Calu3 (cell line): Measurements from ENCODE around the gene SOX8. TPM values are rescaled to one million over a fixed set of nuclear protein-coding genes. Genes with fewer than 3 reads are reported as not detected.

Source experiments
- BruUV-seq: library from RNA; stranded (reverse); fragments of 400-500 nt; replicated peaks from 2 replicates; lab custom pipeline; 2021; lab: Mats Ljungman, UMichigan
- CTCF ChIA-PET: fragments of 300-600 bp; sonication (Branson Sonifier 250); formaldehyde crosslinking; loops from one replicate; lab custom pipeline; 2022; ENCODE audit warnings: antibody characterized with exemption; lab: Charles Lee
- DNase-seq: peaks from one replicate; pipeline ENCODE4 v3.0.0; 2022
- H3K27ac Mint-ChIP-seq: one replicate; pipeline ENCODE4 v1.8.0; 2022; ENCODE audit warnings: mixed read lengths; ENCODE audit not compliant: unreplicated experiment
- H3K27me3 Mint-ChIP-seq: one replicate; pipeline ENCODE4 v1.8.0; 2022; ENCODE audit warnings: mixed read lengths; ENCODE audit not compliant: unreplicated experiment
- H3K36me3 Mint-ChIP-seq: one replicate; pipeline ENCODE4 v1.8.0; 2022; ENCODE audit warnings: mild to moderate bottlenecking, moderate library complexity, mixed read lengths; ENCODE audit not compliant: insufficient read depth, unreplicated experiment
- H3K4me1 Mint-ChIP-seq: one replicate; pipeline ENCODE4 v1.8.0; 2022; ENCODE audit warnings: mild to moderate bottlenecking, low read depth, mixed read lengths; ENCODE audit not compliant: unreplicated experiment
- H3K4me3 Mint-ChIP-seq: one replicate; pipeline ENCODE4 v1.8.0; 2022; ENCODE audit warnings: mild to moderate bottlenecking, low read depth, moderate library complexity, mixed read lengths; ENCODE audit not compliant: unreplicated experiment
- H3K9me3 Mint-ChIP-seq: one replicate; pipeline ENCODE4 v1.8.0; 2022; ENCODE audit warnings: low read depth, mixed read lengths; ENCODE audit not compliant: unreplicated experiment
- intact Hi-C: fragments of 100-400 bp; cut with micrococcal nuclease; formaldehyde crosslinking; loops from one replicate; pipeline ENCODE4 v1.10.0; 2022; ENCODE audit not compliant: unreplicated experiment
- total RNA-seq: library from RNA; stranded (reverse); gene quantifications from 2 replicates; pipeline ENCODE4 v1.2.3, GENCODE V29; 2022
- TF ChIP-seq, protein P1 (sequence below): fragments of 200-600 bp; IDR thresholded peaks from one replicate; pipeline ENCODE4 v1.8.0; 2022; ENCODE audit warnings: antibody characterized with exemption; ENCODE audit not compliant: unreplicated experiment

SOX8 gene
- total RNA-seq, 1 experiment from 2014 or later: 0.92 TPM

DNA sequence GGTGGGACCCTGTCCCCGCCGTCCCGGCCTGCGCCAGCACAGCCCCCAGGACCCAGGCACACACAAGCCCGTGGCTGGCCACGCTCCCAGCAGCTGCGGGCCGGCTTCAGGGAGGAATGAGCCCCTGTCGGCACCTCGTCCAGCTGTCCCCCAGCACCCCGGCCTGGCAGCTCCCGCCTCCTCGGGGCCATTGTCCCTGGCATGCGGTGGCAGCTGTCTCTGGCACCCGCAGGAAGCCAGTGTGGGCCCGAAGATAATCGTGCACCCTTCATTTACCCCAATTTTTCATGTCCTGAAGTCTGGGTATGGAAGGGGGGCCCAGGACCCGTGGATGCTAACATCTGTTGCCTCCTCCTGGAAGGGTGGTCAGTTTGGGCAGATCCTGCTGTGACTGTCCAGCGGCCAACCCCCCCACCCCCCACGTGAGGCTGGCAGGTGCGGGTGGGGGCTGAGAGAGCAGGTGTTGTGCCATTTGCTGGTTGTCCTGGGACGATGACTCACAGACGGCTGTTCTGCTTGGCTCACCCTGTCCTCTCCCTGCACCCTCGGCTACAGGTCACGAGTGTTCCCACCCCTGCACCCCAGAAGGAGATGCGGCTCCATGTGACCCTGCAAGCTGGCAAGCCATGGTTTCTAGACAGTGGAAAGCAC, 6.8 kb upstream of the SOX8 start:
- TF ChIP-seq, protein P1, sequence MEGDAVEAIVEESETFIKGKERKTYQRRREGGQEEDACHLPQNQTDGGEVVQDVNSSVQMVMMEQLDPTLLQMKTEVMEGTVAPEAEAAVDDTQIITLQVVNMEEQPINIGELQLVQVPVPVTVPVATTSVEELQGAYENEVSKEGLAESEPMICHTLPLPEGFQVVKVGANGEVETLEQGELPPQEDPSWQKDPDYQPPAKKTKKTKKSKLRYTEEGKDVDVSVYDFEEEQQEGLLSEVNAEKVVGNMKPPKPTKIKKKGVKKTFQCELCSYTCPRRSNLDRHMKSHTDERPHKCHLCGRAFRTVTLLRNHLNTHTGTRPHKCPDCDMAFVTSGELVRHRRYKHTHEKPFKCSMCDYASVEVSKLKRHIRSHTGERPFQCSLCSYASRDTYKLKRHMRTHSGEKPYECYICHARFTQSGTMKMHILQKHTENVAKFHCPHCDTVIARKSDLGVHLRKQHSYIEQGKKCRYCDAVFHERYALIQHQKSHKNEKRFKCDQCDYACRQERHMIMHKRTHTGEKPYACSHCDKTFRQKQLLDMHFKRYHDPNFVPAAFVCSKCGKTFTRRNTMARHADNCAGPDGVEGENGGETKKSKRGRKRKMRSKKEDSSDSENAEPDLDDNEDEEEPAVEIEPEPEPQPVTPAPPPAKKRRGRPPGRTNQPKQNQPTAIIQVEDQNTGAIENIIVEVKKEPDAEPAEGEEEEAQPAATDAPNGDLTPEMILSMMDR: no peak
- Mint-ChIP-seq H3K9me3 (no peaks in the 10 kb centered on the region), H3K27ac (no peak overlapping the region), H3K4me1 (peaks cover 53% of the 10 kb centered on the region), H3K36me3 (peaks cover 25% of the 10 kb centered on the region), H3K27me3 (peaks cover 27% of the 10 kb centered on the region), H3K4me3 (no peak overlapping the region)
- BruUV-seq: no TSS peak
- peak; percentile 61 for DNase-seq
- CTCF ChIA-PET: no interaction called here
- intact Hi-C loops: no loop called here

DNA sequence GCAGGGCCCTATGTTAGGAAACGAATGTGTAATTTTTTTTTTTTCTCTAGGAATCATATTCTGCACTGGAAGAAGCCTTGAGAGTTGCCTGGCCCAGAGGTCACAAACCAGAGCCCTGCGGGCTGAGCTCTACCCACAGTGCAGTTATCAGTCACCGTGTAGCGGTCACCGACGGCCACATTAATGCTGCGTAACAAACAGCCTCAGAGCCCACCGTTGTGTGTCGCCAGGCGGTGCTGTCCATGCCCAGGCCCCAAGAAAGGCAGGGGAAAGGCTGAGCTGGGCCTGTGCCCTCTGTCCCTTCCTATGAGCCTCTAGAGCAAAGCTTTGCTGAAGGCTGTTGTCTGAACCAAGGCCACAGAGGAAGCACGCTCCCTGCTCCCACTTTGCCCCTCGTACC, 6.3 kb upstream of the SOX8 start:
- no TSS peak for BruUV-seq
- peaks cover 19% of the 10 kb centered on the region for H3K36me3 Mint-ChIP-seq

DNA sequence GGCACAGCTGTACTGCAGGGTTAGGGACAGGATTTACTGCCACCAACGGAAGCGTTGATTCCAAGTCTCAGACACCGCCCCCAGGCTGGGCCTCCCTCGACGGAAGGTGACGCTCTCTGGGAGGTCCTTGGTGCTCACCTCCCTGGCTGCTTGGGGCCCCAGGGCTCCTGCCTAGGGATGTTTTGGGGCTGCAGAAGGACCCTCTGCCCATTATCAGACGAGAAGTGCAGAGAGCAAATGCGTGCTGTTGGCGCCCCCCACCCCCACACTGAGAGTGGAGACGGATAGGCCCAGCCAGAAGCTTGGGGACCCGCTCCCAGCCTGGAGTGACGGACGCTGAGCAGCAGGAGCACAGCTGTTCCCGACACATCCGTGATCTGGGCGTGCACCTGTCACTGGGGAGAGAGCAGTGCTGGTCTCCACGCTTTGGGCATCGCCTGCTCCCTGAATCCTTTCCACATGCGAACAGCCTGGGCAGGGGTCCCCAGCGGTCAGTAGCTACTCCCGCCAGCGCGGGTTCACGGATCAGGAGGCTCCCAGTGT, 5.1 kb upstream of the SOX8 start:
- no peak for DNase-seq
- CTCF ChIA-PET: no interaction called here
- TF ChIP-seq, protein P1: no peak
- peaks cover 38% of the 10 kb centered on the region for H3K27me3 Mint-ChIP-seq
- peaks cover 59% of the 10 kb centered on the region for H3K4me1 Mint-ChIP-seq
- no peak overlapping the region for H3K4me3 Mint-ChIP-seq
- H3K36me3 Mint-ChIP-seq: peaks cover 19% of the 10 kb centered on the region
- H3K27ac Mint-ChIP-seq: no peak overlapping the region
- intact Hi-C loops: no loop called here
- BruUV-seq: no TSS peak
- no peaks in the 10 kb centered on the region for H3K9me3 Mint-ChIP-seq

More for the DNA sequence above, 6.3 kb upstream of the SOX8 start:
- intact Hi-C loops: no loop called here
- H3K4me3 Mint-ChIP-seq: no peak overlapping the region
- H3K4me1 Mint-ChIP-seq: peaks cover 53% of the 10 kb centered on the region
- CTCF ChIA-PET: no interaction called here
- H3K9me3 Mint-ChIP-seq: no peaks in the 10 kb centered on the region
- DNase-seq: no peak
- peaks cover 28% of the 10 kb centered on the region for H3K27me3 Mint-ChIP-seq
- no peak overlapping the region for H3K27ac Mint-ChIP-seq
- TF ChIP-seq, protein P1: no peak

DNA sequence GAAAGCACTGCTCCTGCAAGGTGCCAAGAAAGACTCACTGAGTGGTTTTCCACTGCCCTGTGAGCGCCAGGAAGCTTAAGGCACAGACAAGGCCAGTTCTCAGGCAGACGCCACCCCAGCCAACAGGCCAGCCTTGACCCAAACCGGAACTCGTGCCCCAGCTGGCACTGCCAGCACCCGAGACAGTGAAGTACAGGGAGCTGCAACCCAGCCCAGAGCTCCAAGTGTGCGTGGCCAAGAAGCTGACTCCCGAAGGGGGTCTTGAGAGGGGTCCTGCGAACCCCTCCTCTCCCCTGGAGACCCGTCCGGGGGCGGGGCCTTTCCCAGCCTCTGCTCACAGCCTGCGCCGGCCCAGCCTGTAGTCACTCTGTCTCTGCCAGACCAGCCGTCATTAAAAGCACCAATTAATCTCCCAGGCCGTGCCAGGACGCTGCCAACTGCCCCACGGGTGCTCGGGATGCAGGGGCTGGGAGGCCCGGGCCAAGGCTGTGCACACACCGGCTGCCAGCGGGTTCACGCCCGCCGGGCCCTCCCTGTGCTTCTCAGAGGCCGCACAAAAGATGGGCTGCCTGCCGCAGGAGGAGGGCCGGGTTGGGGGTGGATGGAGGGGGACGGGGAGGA, 4.4 kb upstream of the SOX8 start:
- no peak for DNase-seq
- intact Hi-C loops: no loop called here
- peaks cover 52% of the 10 kb centered on the region for H3K4me1 Mint-ChIP-seq
- CTCF ChIA-PET: interaction anchor here (0.5 kb wide), 1 partner anchor 310 kb away, joined by 3 read pairs; no protein-coding TSS in a partner anchor
- H3K9me3 Mint-ChIP-seq: no peaks in the 10 kb centered on the region
- H3K27ac Mint-ChIP-seq: no peak overlapping the region
- no peak overlapping the region for H3K4me3 Mint-ChIP-seq
- no TSS peak for BruUV-seq
- peaks cover 12% of the 10 kb centered on the region for H3K36me3 Mint-ChIP-seq
- peaks cover 40% of the 10 kb centered on the region for H3K27me3 Mint-ChIP-seq
- TF ChIP-seq, protein P1: no peak
